HepG2 (cell line): Measurements from ENCODE around the gene SMIM44. TPM values are rescaled to one million over a fixed set of nuclear protein-coding genes. Genes with fewer than 3 reads are reported as not detected.

Experiments
- BCL3 ChIP-seq: sonication (generic); formaldehyde crosslinking; IDR thresholded peaks from 2 replicates; pipeline ENCODE4 v1.5.1; 2020; ENCODE audit warnings: mild to moderate bottlenecking, missing genetic modification reagents, moderate library complexity
- CAMTA2 ChIP-seq: sonication (generic); formaldehyde crosslinking; IDR thresholded peaks from 2 replicates; pipeline ENCODE4 v1.4.0; 2020; ENCODE audit warnings: mild to moderate bottlenecking, missing genetic modification reagents, borderline replicate concordance
- HNF4A ChIP-seq: sonication (generic); formaldehyde crosslinking; IDR thresholded peaks from 2 replicates; pipeline ENCODE4 v1.4.0; 2020; ENCODE audit warnings: missing genetic modification reagents
- IRX3 ChIP-seq: sonication (generic); formaldehyde crosslinking; IDR thresholded peaks from 2 replicates; pipeline ENCODE4 v1.8.1; 2023; ENCODE audit warnings: mild to moderate bottlenecking, low read depth, missing genetic modification reagents, borderline replicate concordance
- LRRFIP1 ChIP-seq: sonication (generic); formaldehyde crosslinking; conservative IDR thresholded peaks from 2 replicates; pipeline ENCODE4 v1.4.0; 2020; ENCODE audit warnings: missing genetic modification reagents
- MBD4 ChIP-seq: IDR thresholded peaks from 2 replicates; pipeline ENCODE4 v1.6.1; 2012; ENCODE audit warnings: low read length, inconsistent platforms, borderline replicate concordance
- MXD4 ChIP-seq: IDR thresholded peaks from 2 replicates; pipeline ENCODE4 v1.6.1; 2016; ENCODE audit warnings: mild to moderate bottlenecking, missing biosample characterization, missing genetic modification reagents
- PRPF4 ChIP-seq: fragments of 200-400 bp; formaldehyde crosslinking; IDR thresholded peaks from 2 replicates; pipeline ENCODE4 v1.6.1; 2016; ENCODE audit warnings: low read length, low read depth; ENCODE audit not compliant: poor library complexity, severe bottlenecking
- SNAI1 ChIP-seq: sonication (generic); formaldehyde crosslinking; IDR thresholded peaks from 2 replicates; pipeline ENCODE4 v1.5.0; 2020; ENCODE audit warnings: mild to moderate bottlenecking, missing genetic modification reagents, borderline replicate concordance
- TCF7L2 ChIP-seq: IDR thresholded peaks from 2 replicates; pipeline ENCODE4 v1.6.1; 2011; ENCODE audit warnings: mild to moderate bottlenecking, low read depth, low read length, moderate library complexity
- U2AF1 ChIP-seq: fragments of 200-400 bp; formaldehyde crosslinking; optimal IDR thresholded peaks from 2 replicates; pipeline ENCODE3; 2017; ENCODE audit warnings: mild to moderate bottlenecking, low read depth, low read length
- YY1 ChIP-seq: IDR thresholded peaks from 2 replicates; pipeline ENCODE4 v1.6.1; 2011; ENCODE audit warnings: low read length, low read depth, moderate library complexity, mild to moderate bottlenecking; ENCODE audit not compliant: insufficient read depth, insufficient replicate concordance
- ZBTB43 ChIP-seq: sonication (generic); formaldehyde crosslinking; conservative IDR thresholded peaks from 2 replicates; pipeline ENCODE4 v1.4.0; 2020; ENCODE audit warnings: missing genetic modification reagents
- ZNF713 ChIP-seq: sonication (generic); formaldehyde crosslinking; IDR thresholded peaks from 2 replicates; pipeline ENCODE4 v1.4.0; 2020; ENCODE audit warnings: mild to moderate bottlenecking, missing genetic modification reagents
- ZNF780A ChIP-seq: sonication (generic); formaldehyde crosslinking; IDR thresholded peaks from 2 replicates; pipeline ENCODE4 v1.8.0; 2022; ENCODE audit warnings: mild to moderate bottlenecking, missing genetic modification reagents, moderate library complexity
- polyA plus RNA-seq, 8 experiments: library from polyadenylated mRNA; depleted of rRNA in 3 of 8; stranded (reverse) in 7 of 8; unstranded in 1 of 8; fragments of >200 nt; fragmentation: Illumina TruSeq in 4 of 8; extraction: Trizol in 4 of 8; gene quantifications; 2 replicates each; pipeline versions ENCODE4 v1.2.1 to v1.2.3, GENCODE V29; 2011 to 2016; ENCODE audit warnings: low read depth in 4 of 8, missing spikeins in 1 of 8, mixed read lengths in 1 of 8; ENCODE audit not compliant: insufficient read depth in 1 of 8
- total RNA-seq, 5 experiments: library from RNA; depleted of rRNA; stranded (reverse); fragments of >200 nt; fragmentation: Illumina TruSeq; extraction: Trizol; gene quantifications; 2 replicates each; pipeline ENCODE4 v1.2.3, GENCODE V29; 2016; ENCODE audit warnings: low read depth in 1 of 5
- TF ChIP-seq, protein P1 (sequence below): IDR thresholded peaks from 2 replicates; pipeline ENCODE4 v1.6.1; 2016
- TF ChIP-seq, protein P2 (sequence below): IDR thresholded peaks from 2 replicates; pipeline ENCODE4 v1.6.1; 2016; ENCODE audit warnings: mild to moderate bottlenecking, missing biosample characterization, missing genetic modification reagents
- TF ChIP-seq, protein P3 (sequence below): sonication (generic); formaldehyde crosslinking; IDR thresholded peaks from 2 replicates; pipeline ENCODE4 v1.4.0; 2020; ENCODE audit warnings: mild to moderate bottlenecking, missing genetic modification reagents

The SMIM44 gene
- total and polyA plus RNA-seq, 2 of the 13 experiments (the other 11 are each of a cell fraction or from before 2014, with no cell fraction given) = not detected

- TF ChIP-seq HNF4A (CRISPR knock-in tag) (no peak), MXD4 (peak; percentile 93), YY1 (peak; percentile 99), TCF7L2 (no peak), CAMTA2 (CRISPR knock-in tag) (peak; percentile 48; the same call in 1 of the 2 replicates), ZNF713 (no peak), ZBTB43 (CRISPR knock-in tag) (no peak), ZNF780A (CRISPR knock-in tag) (peak; percentile 62; the same call in 1 of the 2 replicates), SNAI1 (CRISPR knock-in tag) (0 out of 2 replicates have a peak, but pooled peaks have one; percentile 71), U2AF1 (no peak), PRPF4 (no peak), BCL3 (CRISPR knock-in tag) (peak; percentile 78), IRX3 (CRISPR knock-in tag) (no peak), MBD4 (no peak), LRRFIP1 (CRISPR knock-in tag) (no peak)
- TF ChIP-seq, protein P1, sequence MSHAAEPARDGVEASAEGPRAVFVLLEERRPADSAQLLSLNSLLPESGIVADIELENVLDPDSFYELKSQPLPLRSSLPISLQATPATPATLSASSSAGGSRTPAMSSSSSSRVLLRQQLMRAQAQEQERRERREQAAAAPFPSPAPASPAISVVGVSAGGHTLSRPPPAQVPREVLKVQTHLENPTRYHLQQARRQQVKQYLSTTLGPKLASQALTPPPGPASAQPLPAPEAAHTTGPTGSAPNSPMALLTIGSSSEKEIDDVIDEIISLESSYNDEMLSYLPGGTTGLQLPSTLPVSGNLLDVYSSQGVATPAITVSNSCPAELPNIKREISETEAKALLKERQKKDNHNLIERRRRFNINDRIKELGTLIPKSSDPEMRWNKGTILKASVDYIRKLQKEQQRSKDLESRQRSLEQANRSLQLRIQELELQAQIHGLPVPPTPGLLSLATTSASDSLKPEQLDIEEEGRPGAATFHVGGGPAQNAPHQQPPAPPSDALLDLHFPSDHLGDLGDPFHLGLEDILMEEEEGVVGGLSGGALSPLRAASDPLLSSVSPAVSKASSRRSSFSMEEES (CRISPR knock-in tag) = peak; percentile 87; the same call in 1 of the 2 replicates
- TF ChIP-seq, protein P2, sequence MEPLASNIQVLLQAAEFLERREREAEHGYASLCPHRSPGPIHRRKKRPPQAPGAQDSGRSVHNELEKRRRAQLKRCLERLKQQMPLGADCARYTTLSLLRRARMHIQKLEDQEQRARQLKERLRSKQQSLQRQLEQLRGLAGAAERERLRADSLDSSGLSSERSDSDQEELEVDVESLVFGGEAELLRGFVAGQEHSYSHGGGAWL (CRISPR knock-in tag) = peak; percentile 97
- TF ChIP-seq, protein P3, sequence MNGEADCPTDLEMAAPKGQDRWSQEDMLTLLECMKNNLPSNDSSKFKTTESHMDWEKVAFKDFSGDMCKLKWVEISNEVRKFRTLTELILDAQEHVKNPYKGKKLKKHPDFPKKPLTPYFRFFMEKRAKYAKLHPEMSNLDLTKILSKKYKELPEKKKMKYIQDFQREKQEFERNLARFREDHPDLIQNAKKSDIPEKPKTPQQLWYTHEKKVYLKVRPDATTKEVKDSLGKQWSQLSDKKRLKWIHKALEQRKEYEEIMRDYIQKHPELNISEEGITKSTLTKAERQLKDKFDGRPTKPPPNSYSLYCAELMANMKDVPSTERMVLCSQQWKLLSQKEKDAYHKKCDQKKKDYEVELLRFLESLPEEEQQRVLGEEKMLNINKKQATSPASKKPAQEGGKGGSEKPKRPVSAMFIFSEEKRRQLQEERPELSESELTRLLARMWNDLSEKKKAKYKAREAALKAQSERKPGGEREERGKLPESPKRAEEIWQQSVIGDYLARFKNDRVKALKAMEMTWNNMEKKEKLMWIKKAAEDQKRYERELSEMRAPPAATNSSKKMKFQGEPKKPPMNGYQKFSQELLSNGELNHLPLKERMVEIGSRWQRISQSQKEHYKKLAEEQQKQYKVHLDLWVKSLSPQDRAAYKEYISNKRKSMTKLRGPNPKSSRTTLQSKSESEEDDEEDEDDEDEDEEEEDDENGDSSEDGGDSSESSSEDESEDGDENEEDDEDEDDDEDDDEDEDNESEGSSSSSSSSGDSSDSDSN (CRISPR knock-in tag) = peak; percentile 66
Observed at GRCh38 chr19:3500429-3501101, 17.3 kb upstream of the SMIM44 start, which contains the start of gene DOHH (continued).
